ENCODE data around the gene KSR2. TPM values are rescaled to one million over a fixed set of nuclear protein-coding genes. Genes with fewer than 3 reads are reported as not detected.

Gene KSR2
- total and polyA plus RNA-seq, 2 donors from 2014 or later, result 0.34 to 2.9 TPM

DNA sequence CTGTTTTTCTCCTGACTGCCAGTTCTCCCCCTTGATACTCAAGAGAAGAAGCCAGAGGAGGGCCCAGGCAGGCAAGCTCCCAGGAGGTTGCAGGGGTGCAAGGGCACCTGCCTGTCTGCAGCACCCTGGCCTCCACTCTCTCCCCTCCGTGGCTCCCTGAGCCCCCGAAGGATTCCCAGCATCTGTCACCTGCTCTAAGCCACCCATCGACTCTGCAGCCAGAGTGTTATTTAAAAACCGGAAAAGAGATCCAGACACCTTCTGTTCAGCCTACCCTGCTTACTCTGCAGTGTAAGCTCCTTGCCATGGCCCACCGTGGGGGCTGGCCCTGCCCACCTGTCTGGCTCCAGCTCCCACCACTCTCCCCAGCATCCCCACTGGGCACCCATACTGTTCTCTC lies 121.4 kb downstream of the KSR2 start:
- Histone ChIP-seq H3K36me3 (ENCODE audit: control insufficient read depth in 2 of 3, insufficient read depth in 3 of 3, low read length in 3 of 3) (no peaks in the 10 kb centered on the region), H3K27me3 (ENCODE audit: control insufficient read depth, insufficient read depth, low read length) (no peaks in the 10 kb centered on the region), H3K4me1 (ENCODE audit: control insufficient read depth in 2 of 3, insufficient read depth in 2 of 3, low read depth in 1 of 3, low read length in 3 of 3) (no peaks in the 10 kb centered on the region), H3K4me3 (ENCODE audit: low read length in 3 of 3) (no peak overlapping the region), H3K9ac (ENCODE audit: low read length in 3 of 3) (no peak overlapping the region), H3K9me3 (ENCODE audit: control insufficient read depth in 2 of 3, insufficient read depth in 1 of 3, low read length in 3 of 3) (peaks cover 0 to 3% (median 0%) of the 10 kb centered on the region in 3 donors), H3K27ac (ENCODE audit: low read depth in 2 of 2, low read length in 2 of 2) (no peak overlapping the region)
- intact Hi-C loops (cut with DNase I), result loop anchor here (10.0 kb wide), 1 partner anchor 633 kb away; no protein-coding TSS in a partner anchor
- no peak for TF ChIP-seq CTCF (IDR thresholded peaks at IDR 0.05; ENCODE audit: borderline replicate concordance, extremely low read depth, insufficient read depth)
- DNase-seq, result no peak
- no peak for FAIRE-seq

DNA sequence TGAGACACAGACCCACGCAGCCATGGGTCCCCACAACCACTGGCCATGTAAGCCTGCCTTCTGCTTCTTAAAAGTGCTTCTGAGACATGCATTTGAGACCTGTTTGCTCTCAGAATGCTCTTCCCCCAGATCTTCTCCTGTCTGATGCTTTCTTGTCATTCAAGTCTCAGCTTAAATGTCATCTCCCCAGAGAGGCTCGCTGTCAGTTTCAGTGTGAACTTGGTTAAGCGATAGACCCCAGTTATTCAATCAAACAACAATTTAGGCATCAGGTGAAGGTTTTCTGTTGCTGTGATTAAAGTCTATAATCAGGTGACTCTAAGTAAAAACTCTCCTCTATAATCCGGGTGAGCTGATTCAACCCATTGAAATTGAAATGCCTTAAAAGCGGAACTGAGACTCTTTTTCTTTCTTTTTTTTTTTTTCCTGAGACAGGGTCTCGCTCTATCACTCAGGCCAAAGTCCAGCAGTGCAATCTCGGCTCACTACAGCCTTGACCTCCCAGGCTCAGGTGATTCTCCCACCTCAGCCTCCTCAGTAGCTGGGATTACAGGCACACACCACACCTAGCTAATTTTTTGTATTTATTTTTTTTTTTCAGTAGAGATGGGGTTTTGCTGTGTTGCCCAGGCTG lies 123.4 kb downstream of the KSR2 start:
- Histone ChIP-seq H3K4me1 (ENCODE audit: control insufficient read depth in 2 of 3, insufficient read depth in 2 of 3, low read depth in 1 of 3, low read length in 3 of 3) (no peaks in the 10 kb centered on the region), H3K9me3 (ENCODE audit: control insufficient read depth in 2 of 3, insufficient read depth in 1 of 3, low read length in 3 of 3) (peaks cover 0 to 3% (median 0%) of the 10 kb centered on the region in 3 donors), H3K27me3 (ENCODE audit: control insufficient read depth, insufficient read depth, low read length) (no peaks in the 10 kb centered on the region), H3K9ac (ENCODE audit: low read length in 3 of 3) (no peak overlapping the region), H3K4me3 (ENCODE audit: low read length in 3 of 3) (no peak overlapping the region), H3K36me3 (ENCODE audit: control insufficient read depth in 2 of 3, insufficient read depth in 3 of 3, low read length in 3 of 3) (no peaks in the 10 kb centered on the region), H3K27ac (ENCODE audit: low read depth in 2 of 2, low read length in 2 of 2) (no peak overlapping the region)
- DNase-seq, result no peak
- intact Hi-C loops (cut with DNase I), result loop anchor here (10.0 kb wide), 1 partner anchor 631 kb away; no protein-coding TSS in a partner anchor
- no peak for FAIRE-seq
- no peak for TF ChIP-seq CTCF (IDR thresholded peaks at IDR 0.05; ENCODE audit: borderline replicate concordance, extremely low read depth, insufficient read depth)

DNA sequence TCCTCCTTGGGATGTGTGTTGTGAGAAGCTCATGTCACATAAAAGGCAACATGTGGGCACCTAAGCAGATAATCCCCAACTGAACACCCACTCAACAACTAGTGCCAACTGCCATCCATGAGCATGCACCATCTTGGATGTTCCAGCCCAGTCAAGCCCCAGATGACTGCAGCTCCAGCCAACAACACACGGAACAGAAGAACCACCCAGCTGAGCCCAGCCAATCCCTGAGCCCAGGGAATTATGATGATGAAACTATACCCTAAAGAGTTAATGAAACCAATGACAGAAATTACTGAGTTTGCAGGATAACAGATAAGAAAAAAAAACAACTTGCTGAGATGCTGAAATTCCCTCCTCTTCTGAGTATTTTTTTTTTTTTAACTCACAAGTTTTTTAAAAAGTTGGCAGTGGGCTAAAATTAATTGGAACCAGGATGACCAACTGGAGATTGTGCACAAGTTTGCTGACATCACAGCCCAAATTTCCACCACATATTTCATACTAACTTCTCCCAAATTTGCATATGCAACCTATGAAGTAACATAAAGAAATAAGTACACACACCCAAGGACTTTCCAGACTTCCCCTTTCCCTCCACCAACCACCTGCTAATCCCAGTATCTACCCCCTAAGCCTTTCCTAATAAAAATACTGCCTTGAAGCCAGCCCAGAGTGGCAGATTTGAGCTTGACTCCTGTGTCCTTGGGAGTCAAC lies 124.5 kb downstream of the KSR2 start:
- FAIRE-seq (no peak), DNase-seq (no peak)
- TF ChIP-seq CTCF (IDR thresholded peaks at IDR 0.05; ENCODE audit: borderline replicate concordance, extremely low read depth, insufficient read depth), result no peak
- no peaks in the 10 kb centered on the region for H3K27me3 ChIP-seq (ENCODE audit: control insufficient read depth, insufficient read depth, low read length)
- no peak overlapping the region for H3K9ac ChIP-seq (ENCODE audit: low read length in 3 of 3)
- H3K4me1 ChIP-seq (ENCODE audit: control insufficient read depth in 2 of 3, insufficient read depth in 2 of 3, low read depth in 1 of 3, low read length in 3 of 3), result no peaks in the 10 kb centered on the region
- H3K27ac ChIP-seq (ENCODE audit: low read depth in 2 of 2, low read length in 2 of 2), result no peak overlapping the region
- no peak overlapping the region for H3K4me3 ChIP-seq (ENCODE audit: low read length in 3 of 3)
- H3K9me3 ChIP-seq (ENCODE audit: control insufficient read depth in 2 of 3, insufficient read depth in 1 of 3, low read length in 3 of 3), result peaks cover 0 to 3% (median 0%) of the 10 kb centered on the region in 3 donors
- H3K36me3 ChIP-seq (ENCODE audit: control insufficient read depth in 2 of 3, insufficient read depth in 3 of 3, low read length in 3 of 3), result no peaks in the 10 kb centered on the region
- intact Hi-C loops (cut with DNase I), result loop anchor here (10.0 kb wide), 1 partner anchor 629 kb away; no protein-coding TSS in a partner anchor
